Common myeloid progenitor, CD34-positive (primary cell): Measurements from ENCODE around the gene SEPTIN11.

ENCODE experiments used
- CTCF ChIA-PET: fragments of 350-600 bp; sonication (Branson Sonifier 250); formaldehyde crosslinking; loops from one replicate; lab custom pipeline; 2021; ENCODE audit warnings: antibody characterized with exemption; lab: Charles Lee
- POLR2A ChIA-PET: fragments of 350-600 bp; sonication (Branson Sonifier 250); formaldehyde crosslinking; loops from one replicate; lab custom pipeline; 2021; ENCODE audit warnings: antibody characterized with exemption; lab: Charles Lee
- DNase-seq, 3 donors: peaks; one replicate each; pipeline versions ENCODE4 v3.0.0 to v3.0.0-alpha.2; 2013
- H3K27ac ChIP-seq, 2 experiments: 1 replicate in 1 of 2; 2 replicates in 1 of 2; pipeline ENCODE4 v1.7.0; 2013; ENCODE audit warnings: inconsistent platforms in 2 of 2, low read length in 2 of 2, mild to moderate bottlenecking in 2 of 2, low read depth in 1 of 2, moderate library complexity in 1 of 2; ENCODE audit not compliant: severe bottlenecking in 2 of 2, insufficient read depth in 1 of 2, poor library complexity in 1 of 2
- H3K27me3 ChIP-seq, 5 experiments: replicated peaks in 2 of 5; 1 replicate in 3 of 5; 2 replicates in 2 of 5; pipeline versions ENCODE4 v1.6.1 to v1.7.0; 2013; ENCODE audit warnings: low read length in 4 of 5, mild to moderate bottlenecking in 2 of 5, moderate library complexity in 2 of 5, inconsistent platforms in 1 of 5; ENCODE audit not compliant: insufficient read depth in 5 of 5, control insufficient read depth in 4 of 5
- H3K36me3 ChIP-seq, 4 experiments: 1 replicate in 2 of 4; 2 replicates in 2 of 4; pipeline versions ENCODE4 v1.6.1 to v1.7.0; 2013; ENCODE audit warnings: low read length in 3 of 4, control low read depth in 1 of 4, mild to moderate bottlenecking in 1 of 4; ENCODE audit not compliant: control insufficient read depth in 4 of 4, insufficient read depth in 4 of 4
- H3K4me1 ChIP-seq, 4 experiments: 1 replicate in 3 of 4; 2 replicates in 1 of 4; pipeline versions ENCODE4 v1.6.1 to v1.7.1; 2013; ENCODE audit warnings: low read length in 3 of 4, mild to moderate bottlenecking in 3 of 4, control low read depth in 1 of 4, inconsistent platforms in 1 of 4, moderate library complexity in 1 of 4; ENCODE audit not compliant: control insufficient read depth in 4 of 4, insufficient read depth in 4 of 4; ENCODE audit errors: control extremely low read depth in 1 of 4
- H3K4me3 ChIP-seq, 7 experiments: 1 replicate in 4 of 7; 2 replicates in 3 of 7; pipeline versions ENCODE4 v1.5.1 to v1.7.0; 2013; ENCODE audit warnings: mild to moderate bottlenecking in 7 of 7, low read length in 6 of 7, moderate library complexity in 6 of 7, inconsistent platforms in 2 of 7, low read depth in 2 of 7, control low read depth in 1 of 7; ENCODE audit not compliant: insufficient read depth in 4 of 7, control insufficient read depth in 1 of 7; ENCODE audit errors: extremely low read depth in 1 of 7
- H3K9me3 ChIP-seq, 5 experiments: 1 replicate in 4 of 5; 2 replicates in 1 of 5; pipeline versions ENCODE4 v1.6.1 to v1.7.1; 2013; ENCODE audit warnings: low read length in 4 of 5, mild to moderate bottlenecking in 2 of 5, inconsistent platforms in 1 of 5, low read depth in 1 of 5, moderate library complexity in 1 of 5; ENCODE audit not compliant: control insufficient read depth in 4 of 5, insufficient read depth in 2 of 5; ENCODE audit errors: control extremely low read depth in 1 of 5
- WGBS: methylation state at CpG from one replicate; pipeline ENCODE4 v1.1.5; 2013; ENCODE audit not compliant: insufficient coverage; 5-methylcytosine and 5-hydroxymethylcytosine counted together

The SEPTIN11 gene

DNA sequence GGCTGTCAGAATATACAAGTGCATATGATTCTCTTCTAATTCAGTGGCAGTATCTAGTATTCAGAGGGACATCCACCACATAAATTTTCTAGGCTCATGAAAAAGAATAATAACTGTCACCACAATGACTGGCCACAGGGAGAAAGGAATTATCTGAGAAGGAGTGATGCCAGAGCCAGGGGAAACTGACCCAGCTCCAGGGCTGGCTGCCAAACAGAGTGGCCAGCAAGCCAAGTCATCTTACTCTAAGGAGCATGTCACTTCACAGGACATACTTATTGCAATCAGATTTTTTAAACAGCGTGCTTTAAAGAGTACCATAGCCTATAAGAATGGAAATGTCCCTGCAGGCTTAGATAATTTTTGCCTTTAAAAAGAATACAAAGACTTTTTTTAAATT is 5.8 kb upstream of the SEPTIN11 start:
- Histone ChIP-seq H3K36me3 (peaks cover 0 to 15% (median 6%) of the 10 kb centered on the region in 4 experiments), H3K27ac (no peak overlapping the region), H3K4me3 (no peak overlapping the region), H3K27me3 (no peaks in the 10 kb centered on the region), H3K9me3 (peaks cover 0 to 3% (median 0%) of the 10 kb centered on the region in 5 experiments), H3K4me1 (peaks cover 6 to 18% (median 11%) of the 10 kb centered on the region in 4 experiments)
- WGBS = no CpG with 5 or more reads among the region's 1 CpG
- ChIA-PET CTCF (no interaction called here), POLR2A (no interaction called here)
- DNase-seq = no peak

DNA sequence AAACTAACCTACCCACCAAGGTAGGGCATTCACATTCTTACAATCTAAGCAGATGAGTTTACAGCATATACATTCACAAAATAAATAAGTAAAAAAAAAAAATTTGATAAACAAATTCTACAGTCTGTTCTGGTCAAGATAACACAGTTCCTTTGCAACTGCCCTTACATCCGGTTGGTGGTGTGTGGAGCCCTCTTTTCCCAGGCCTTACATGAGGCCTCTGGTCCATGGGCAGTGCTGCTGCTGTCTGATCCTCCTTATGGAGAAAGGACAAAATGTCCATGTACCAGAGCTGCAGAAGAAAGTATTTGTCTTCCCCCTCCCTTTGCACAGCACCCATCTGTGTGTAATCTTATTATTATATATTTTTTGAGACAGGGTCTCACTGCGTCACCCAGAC is 2.2 kb upstream of the SEPTIN11 start:
- DNase-seq = peak in 2 of 3 donors; percentile 10 to 27
- Histone ChIP-seq H3K9me3 (no peaks in the 10 kb centered on the region), H3K36me3 (peaks cover 0 to 7% (median 6%) of the 10 kb centered on the region in 4 experiments), H3K27ac (no peak overlapping the region), H3K4me1 (peaks cover 16 to 42% (median 30%) of the 10 kb centered on the region in 4 experiments), H3K4me3 (no peak overlapping the region), H3K27me3 (no peaks in the 10 kb centered on the region)
- ChIA-PET CTCF (interaction anchor here (1.5 kb wide), 1 partner anchor 98 kb away, joined by 5 read pairs; no protein-coding TSS in a partner anchor), POLR2A (interaction anchor here (0.6 kb wide), 2 partner anchors 128 to 661 kb away, joined by 4 read pairs; partner anchors contain the start of gene CCNI)
- 75% methylated on average over 1 of the region's 2 CpGs for WGBS

DNA sequence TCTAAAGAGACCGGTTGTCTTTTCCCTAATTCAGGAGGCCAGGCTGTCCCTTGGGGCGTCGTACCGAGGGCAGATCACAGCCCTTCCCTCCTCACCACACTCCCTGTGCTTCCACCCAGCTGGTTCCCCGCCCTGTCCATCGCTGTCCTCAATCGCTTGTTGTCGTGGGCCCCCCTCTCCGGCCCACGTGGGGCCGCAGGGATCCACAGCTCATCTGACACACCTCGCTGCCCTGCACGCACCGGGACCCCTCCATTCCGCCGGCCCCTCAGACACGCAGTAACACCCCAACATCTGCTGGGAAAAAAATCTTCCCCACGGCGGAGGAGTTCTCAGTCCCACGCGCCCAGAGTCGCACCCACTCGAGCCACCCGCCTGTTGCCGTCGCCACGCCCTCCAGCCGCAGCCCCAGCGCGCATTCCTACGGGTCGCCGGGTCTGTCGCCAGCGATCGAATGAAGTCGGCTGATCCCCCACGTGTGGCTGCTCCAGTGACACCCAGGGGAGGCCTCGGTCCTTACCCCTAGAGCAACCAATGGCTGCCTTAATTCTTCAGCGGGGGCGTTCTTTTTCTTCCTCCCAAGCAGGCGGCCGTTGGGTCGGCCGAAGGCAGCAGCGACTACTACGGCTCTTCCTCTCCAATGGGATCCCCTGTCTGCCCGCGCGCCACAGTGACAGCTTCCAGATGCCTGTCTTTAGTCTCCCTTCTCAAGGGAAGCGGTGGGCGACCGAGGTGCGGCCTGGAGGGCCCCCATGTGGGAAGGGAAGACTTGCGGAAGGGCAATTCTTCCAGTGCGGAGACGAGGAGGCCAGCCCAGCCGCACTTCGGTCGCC is 893 bp upstream of the SEPTIN11 start:
- WGBS = 5% methylated on average over 56 of the region's 60 CpGs
- H3K27ac ChIP-seq = peak overlapping the region in 1 of 2 experiments; percentile 73
- CTCF ChIA-PET = interaction anchor here (1.3 to 1.5 kb wide), 2 partner anchors 41 to 96 kb away, joined by 3 to 5 read pairs; no protein-coding TSS in a partner anchor
- peak overlapping the region; percentile 84 to 97 (median 89) for H3K4me3 ChIP-seq
- DNase-seq = peak; percentile 81 to 94 (median 91)
- H3K4me1 ChIP-seq = peaks cover 16 to 45% (median 32%) of the 10 kb centered on the region in 4 experiments
- H3K9me3 ChIP-seq = no peaks in the 10 kb centered on the region
- POLR2A ChIA-PET = interaction anchor here (1.0 to 1.3 kb wide), 4 partner anchors 29 to 98 kb away, joined by 3 to 5 read pairs (median 4); no protein-coding TSS in a partner anchor
- peaks cover 0 to 12% (median under 1%) of the 10 kb centered on the region in 4 experiments for H3K36me3 ChIP-seq
- no peaks in the 10 kb centered on the region for H3K27me3 ChIP-seq

DNA sequence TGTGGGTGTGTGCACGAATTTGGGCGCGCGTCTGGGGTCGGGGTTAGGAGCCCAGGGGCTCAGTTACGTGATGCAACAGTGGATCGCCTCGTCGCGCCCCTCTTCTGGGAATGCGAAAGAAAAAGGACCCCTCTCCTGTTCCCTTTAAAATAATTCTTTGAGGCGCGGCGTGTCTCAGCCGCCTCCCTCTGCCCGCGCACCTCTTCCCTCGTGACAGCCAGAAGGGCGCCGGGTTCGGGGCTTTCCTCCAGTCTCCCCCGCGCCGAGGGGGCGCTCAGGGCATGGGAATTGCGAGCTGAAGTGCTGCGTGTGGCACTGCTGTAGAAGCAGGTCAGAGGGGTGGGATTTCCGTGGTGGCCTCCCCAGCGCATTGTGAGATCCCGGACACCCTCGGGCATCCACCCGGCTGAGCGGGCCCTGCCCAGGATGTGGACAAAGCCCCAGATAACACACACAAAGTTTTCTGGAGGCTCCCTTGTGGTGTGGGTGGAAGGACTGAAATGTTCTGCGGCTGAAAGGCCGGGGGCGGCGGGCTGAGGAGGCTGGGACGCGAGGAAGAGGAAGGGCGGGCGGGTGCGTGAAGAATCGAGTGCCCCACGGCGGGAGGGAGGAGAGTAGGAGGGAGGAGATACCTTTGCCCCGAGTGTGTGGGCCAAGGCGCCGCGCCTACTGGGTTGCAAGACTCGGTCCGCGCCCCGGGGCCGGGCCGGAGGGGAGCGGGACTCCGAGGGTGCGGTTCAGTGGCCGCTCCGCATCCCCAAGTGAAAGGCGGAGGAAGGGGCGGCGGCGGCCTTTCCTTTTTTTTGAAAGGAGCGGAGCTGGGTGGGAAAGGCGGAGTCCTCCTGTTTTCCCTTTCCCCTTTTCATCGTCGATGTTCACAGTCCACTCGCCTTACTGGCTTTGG is 752 bp downstream of the SEPTIN11 start:
- ChIA-PET CTCF (interaction anchor here (0.9 to 1.3 kb wide), 3 partner anchors 8 to 57 kb away, joined by 3 read pairs; no protein-coding TSS in a partner anchor), POLR2A (interaction anchor here (0.6 to 1.3 kb wide), 5 partner anchors 33 to 256 kb away, joined by 3 read pairs; no protein-coding TSS in a partner anchor)
- Histone ChIP-seq H3K4me3 (peak overlapping the region; percentile 84 to 97 (median 89)), H3K36me3 (peaks cover 0 to 14% (median under 1%) of the 10 kb centered on the region in 4 experiments), H3K4me1 (peaks cover 16 to 45% (median 32%) of the 10 kb centered on the region in 4 experiments), H3K9me3 (no peaks in the 10 kb centered on the region), H3K27ac (peak overlapping the region; percentile 25 to 79), H3K27me3 (no peaks in the 10 kb centered on the region)
- DNase-seq = peak; percentile 29 to 67 (median 63)
- 0% methylated on average over 39 of the region's 69 CpGs for WGBS

DNA sequence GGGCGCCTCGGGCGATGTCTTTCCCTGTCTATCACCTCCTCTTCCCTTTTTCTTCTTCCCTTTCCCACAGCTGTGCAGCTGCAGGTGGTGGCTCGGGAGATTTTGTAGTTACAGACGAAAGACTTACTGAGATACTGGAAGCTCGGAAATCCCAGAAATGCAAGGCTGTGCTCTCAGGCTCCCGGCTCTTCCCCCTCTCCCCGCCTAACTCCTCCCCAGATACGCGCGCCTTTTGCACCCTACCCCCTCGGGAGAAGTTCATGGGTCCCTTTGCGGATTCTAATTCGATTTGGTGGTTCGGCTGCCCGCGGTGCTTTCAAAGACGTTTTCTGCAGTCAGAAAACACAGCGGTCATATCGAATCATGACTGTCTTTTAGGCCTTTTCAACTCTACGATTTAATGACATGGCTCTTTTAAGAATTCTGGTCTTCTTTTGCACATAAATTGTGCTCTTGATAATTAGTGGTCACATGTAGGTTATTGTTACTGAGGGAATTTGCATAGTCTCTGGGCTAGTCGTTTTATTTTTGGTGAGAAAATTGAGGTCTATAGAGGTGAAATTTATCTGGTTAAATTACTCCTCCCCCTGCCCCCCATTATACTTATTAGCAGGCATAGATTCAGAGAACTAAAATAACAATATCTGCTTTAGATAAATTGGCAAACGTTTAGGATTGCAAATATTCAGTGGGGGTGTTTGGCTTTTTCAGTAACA is 1.6 kb downstream of the SEPTIN11 start:
- WGBS = under 1% methylated on average over 18 of the region's 23 CpGs
- H3K27me3 ChIP-seq = no peaks in the 10 kb centered on the region
- DNase-seq = peak; percentile 10 to 54 (median 37)
- H3K36me3 ChIP-seq = peaks cover 0 to 14% (median under 1%) of the 10 kb centered on the region in 4 experiments
- peak overlapping the region in 1 of 2 experiments; percentile 79 for H3K27ac ChIP-seq
- no peaks in the 10 kb centered on the region for H3K9me3 ChIP-seq
- ChIA-PET CTCF (no interaction called here), POLR2A (interaction anchor here (1.2 kb wide), 1 partner anchor 36 kb away, joined by 3 read pairs; no protein-coding TSS in a partner anchor)
- H3K4me3 ChIP-seq = peak overlapping the region; percentile 84 to 97 (median 89)
- peaks cover 16 to 45% (median 32%) of the 10 kb centered on the region in 4 experiments for H3K4me1 ChIP-seq

DNA sequence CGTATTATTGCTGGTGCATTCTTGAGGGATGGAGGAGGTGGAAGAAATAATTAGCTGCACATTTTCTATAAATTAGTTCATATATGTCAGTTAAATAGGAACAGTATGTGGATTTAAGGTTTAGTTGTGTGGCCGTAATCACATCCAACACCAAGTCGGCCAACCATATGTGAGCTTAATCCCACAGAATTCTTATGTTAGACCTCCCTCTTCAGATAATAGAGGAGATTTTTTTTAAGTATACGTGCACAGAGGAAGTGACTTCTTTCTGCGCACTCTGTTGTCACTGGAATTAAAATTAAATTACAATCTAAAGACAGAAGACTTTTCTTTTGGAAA is 2.1 kb downstream of the SEPTIN11 start:
- no peak overlapping the region for H3K27ac ChIP-seq
- WGBS = no CpG with 5 or more reads among the region's 5 CpGs
- peaks cover 16 to 44% (median 32%) of the 10 kb centered on the region in 4 experiments for H3K4me1 ChIP-seq
- ChIA-PET CTCF (interaction anchor here (1.7 kb wide), 1 partner anchor 33 kb away, joined by 4 read pairs; no protein-coding TSS in a partner anchor), POLR2A (interaction anchor here (1.2 kb wide), 1 partner anchor 36 kb away, joined by 3 read pairs; no protein-coding TSS in a partner anchor)
- H3K4me3 ChIP-seq = peak overlapping the region in 6 of 7 experiments; percentile 84 to 97 (median 92)
- H3K9me3 ChIP-seq = no peaks in the 10 kb centered on the region
- H3K27me3 ChIP-seq = no peaks in the 10 kb centered on the region
- peaks cover 0 to 13% (median under 1%) of the 10 kb centered on the region in 4 experiments for H3K36me3 ChIP-seq
- DNase-seq = no peak
